Endothelial cell of umbilical vein (primary cell): ENCODE data around the gene PGP. TPM values are rescaled to one million over a fixed set of nuclear protein-coding genes. Genes with fewer than 3 reads are reported as not detected.
A peak's percentile ranks its signal among the peaks of the same experiment; 100 is the strongest.

Source experiments
- BruUV-seq: library from RNA; stranded (reverse); fragments of 400-500 nt; replicated peaks from 2 replicates; lab custom pipeline; 2021; lab: Mats Ljungman, UMichigan
- CTCF ChIA-PET: fragments of 300-600, 350-600 bp; sonication (Branson Sonifier 250); formaldehyde crosslinking; loops from one replicate; lab custom pipeline; 2021; ENCODE audit warnings: antibody characterized with exemption, inconsistent platforms; lab: Charles Lee
- POLR2A ChIA-PET: fragments of 300-600, 350-600 bp; sonication (Branson Sonifier 250); formaldehyde crosslinking; loops from one replicate; lab custom pipeline; 2021; ENCODE audit warnings: antibody characterized with exemption, inconsistent platforms; lab: Charles Lee
- DNase-seq: peaks from one replicate; pipeline ENCODE4 v3.0.0-alpha.2; 2011; ENCODE audit warnings: low read depth, low spot score
- FAIRE-seq: peaks from 2 replicates; lab custom pipeline; 2011; peaks lifted over from hg19 to GRCh38; lab: Jason Lieb, UNC
- H2AFZ ChIP-seq: 2 replicates; pipeline ENCODE4 v1.6.0; 2012; ENCODE audit warnings: low read depth, low read length, control low read depth, inconsistent platforms
- H3K27ac ChIP-seq: 2 replicates; pipeline ENCODE4 v1.5.1; 2011; ENCODE audit warnings: low read depth, mild to moderate bottlenecking, control low read depth, low read length, moderate library complexity; ENCODE audit not compliant: insufficient read depth
- H3K27me3 ChIP-seq, 2 experiments: 2 replicates each; pipeline versions ENCODE4 v1.6.0 to v1.6.1; 2011; ENCODE audit warnings: low read length in 2 of 2, mixed read lengths in 1 of 2; ENCODE audit not compliant: control insufficient read depth in 2 of 2, insufficient read depth in 2 of 2
- H3K36me3 ChIP-seq, 2 experiments: 2 replicates in 1 of 2; 3 replicates in 1 of 2; pipeline ENCODE4 v1.5.1; 2011; ENCODE audit warnings: low read length in 2 of 2, mild to moderate bottlenecking in 1 of 2, moderate library complexity in 1 of 2; ENCODE audit not compliant: control insufficient read depth in 2 of 2, insufficient read depth in 2 of 2; ENCODE audit errors: extremely low read depth in 1 of 2
- H3K4me1 ChIP-seq: 3 replicates; pipeline ENCODE4 v1.5.1; 2011; ENCODE audit warnings: mild to moderate bottlenecking, low read length; ENCODE audit not compliant: control insufficient read depth, insufficient read depth; ENCODE audit errors: extremely low read depth
- H3K4me2 ChIP-seq: 2 replicates; pipeline ENCODE4 v1.6.1; 2011; ENCODE audit warnings: low read length, control low read depth, mixed read lengths; ENCODE audit not compliant: insufficient read depth
- H3K4me3 ChIP-seq, 3 experiments: fragments of 200-600 bp in 1 of 3; sonication (generic), shearing (Covaris generic) in 1 of 3; replicated peaks in 1 of 3; 2 replicates each; pipeline ENCODE4 v1.5.1; 2011 to 2016; ENCODE audit warnings: control low read depth in 3 of 3, low read length in 3 of 3, mild to moderate bottlenecking in 2 of 3, inconsistent platforms in 1 of 3, low read depth in 1 of 3, moderate library complexity in 1 of 3; ENCODE audit not compliant: insufficient read depth in 1 of 3
- H3K79me2 ChIP-seq: 2 replicates; pipeline ENCODE4 v1.6.0; 2012; ENCODE audit warnings: low read length, inconsistent platforms; ENCODE audit not compliant: control insufficient read depth, insufficient read depth
- H3K9ac ChIP-seq: replicated peaks from 2 replicates; pipeline ENCODE3; 2011; ENCODE audit warnings: low read length, control low read depth; ENCODE audit not compliant: insufficient read depth; ENCODE audit errors: extremely low read depth
- H3K9me1 ChIP-seq: replicated peaks from 3 replicates; pipeline ENCODE4 v1.6.0; 2011; ENCODE audit warnings: mild to moderate bottlenecking, low read length; ENCODE audit not compliant: control insufficient read depth, insufficient read depth; ENCODE audit errors: extremely low read depth
- H3K9me3 ChIP-seq: replicated peaks from 2 replicates; pipeline ENCODE4 v1.5.1; 2012; ENCODE audit warnings: low read length, inconsistent platforms; ENCODE audit not compliant: control insufficient read depth, insufficient read depth
- H4K20me1 ChIP-seq: replicated peaks from 2 replicates; pipeline ENCODE3; 2011; ENCODE audit warnings: mild to moderate bottlenecking, low read length; ENCODE audit not compliant: control insufficient read depth, insufficient read depth; ENCODE audit errors: extremely low read depth
- CTCF ChIP-seq, 2 donors: IDR thresholded peaks; 1 replicate in 1 of 2; 2 replicates in 1 of 2; pipeline ENCODE4 v1.5.1; 2011; ENCODE audit warnings: low read length in 2 of 2, mild to moderate bottlenecking in 2 of 2, moderate library complexity in 2 of 2, control low read depth in 1 of 2, inconsistent platforms in 1 of 2, low read depth in 1 of 2; ENCODE audit not compliant: insufficient read depth in 1 of 2; ENCODE audit errors: extremely low read depth in 1 of 2
- EZH2 ChIP-seq: IDR thresholded peaks from 2 replicates; pipeline ENCODE4 v1.6.1; 2012; ENCODE audit warnings: borderline replicate concordance, low read depth, mild to moderate bottlenecking, moderate library complexity, low read length, inconsistent platforms; ENCODE audit not compliant: severe bottlenecking
- FOS ChIP-seq: IDR thresholded peaks from 2 replicates; pipeline ENCODE4 v1.6.1; 2011; ENCODE audit warnings: mild to moderate bottlenecking, low read length, moderate library complexity, borderline replicate concordance; ENCODE audit not compliant: insufficient read depth
- GATA2 ChIP-seq: IDR thresholded peaks from 2 replicates; pipeline ENCODE4 v1.7.0; 2011; ENCODE audit warnings: low read depth, mild to moderate bottlenecking, moderate library complexity, mixed read lengths, low read length; ENCODE audit not compliant: insufficient read length, insufficient read depth
- JUN ChIP-seq: IDR thresholded peaks from 2 replicates; pipeline ENCODE4 v1.6.1; 2011; ENCODE audit warnings: borderline replicate concordance, low read depth; ENCODE audit not compliant: insufficient read length, insufficient read depth
- MYC ChIP-seq: IDR thresholded peaks from one replicate; pipeline ENCODE4 v1.6.1; 2011; ENCODE audit warnings: mild to moderate bottlenecking, low read depth, low read length
- POLR2A ChIP-seq: IDR thresholded peaks from 2 replicates; pipeline ENCODE4 v1.6.1; 2012; ENCODE audit warnings: low read depth, mild to moderate bottlenecking, control low read depth, low read length
- POLR2AphosphoS5 ChIP-seq: IDR thresholded peaks from 2 replicates; pipeline ENCODE4 v1.6.1; 2012; ENCODE audit warnings: low read depth, mild to moderate bottlenecking, control low read depth, low read length, moderate library complexity; ENCODE audit not compliant: insufficient read depth
- dilution Hi-C: fragments of 300-500 bp; cut with MboI; formaldehyde crosslinking; loops from one replicate; pipeline ENCODE4 v1.15.0; 2019; ENCODE audit warnings: low sequenced_read_pairs; ENCODE audit not compliant: extremely low pct_ligation_motif_present
- intact Hi-C: fragments of 100-400 bp; cut with micrococcal nuclease; formaldehyde crosslinking; loops from one replicate; pipeline ENCODE4 v1.10.0; 2022
- polyA plus RNA-seq, 4 experiments: library from polyadenylated mRNA; depleted of rRNA in 3 of 4; stranded (reverse) in 3 of 4; unstranded in 1 of 4; fragments of >200 nt; gene quantifications; 2 replicates each; pipeline versions ENCODE4 v1.2.1 to v1.2.3, GENCODE V29; 2011 to 2012; ENCODE audit warnings: missing spikeins in 1 of 4
- total RNA-seq: library from RNA; stranded (reverse); gene quantifications from 2 replicates; pipeline ENCODE4 v1.2.3, GENCODE V29; 2021
- TF ChIP-seq, protein P1 (sequence below): IDR thresholded peaks from 2 replicates; pipeline ENCODE4 v1.6.1; 2011; ENCODE audit not compliant: insufficient read depth, insufficient read length

PGP gene
- total and polyA plus RNA-seq, 2 donors (not counting 3 experiments of a cell fraction or from before 2014, with no cell fraction given): 28.5 to 29.6 TPM

DNA sequence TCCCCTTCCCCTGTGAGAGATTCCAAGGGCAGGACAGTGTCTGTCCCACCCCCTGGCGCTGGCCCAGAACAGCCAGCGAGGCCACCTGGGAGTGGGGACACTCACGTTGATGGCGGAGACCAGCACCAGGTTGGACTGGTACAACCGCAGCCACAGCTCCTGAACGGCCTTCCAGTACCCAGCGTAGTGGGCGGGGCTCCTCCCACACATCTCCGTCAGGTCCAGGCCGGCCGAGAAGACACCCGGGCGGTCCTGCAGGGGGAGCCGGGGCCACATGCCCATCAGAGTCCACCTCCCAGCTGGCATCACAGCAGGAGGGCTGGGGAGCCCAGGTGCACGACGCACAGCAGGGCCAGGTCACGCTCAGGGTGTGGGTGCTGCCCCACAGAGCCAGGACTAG lies 29.7 kb upstream of the PGP start:
- POLR2A ChIA-PET: no interaction called here
- dilution Hi-C loops: no loop called here
- Histone ChIP-seq H3K36me3 (peaks cover 12 to 33% of the 10 kb centered on the region in 2 experiments), H3K27ac (no peak overlapping the region), H3K79me2 (peaks cover 2% of the 10 kb centered on the region), H4K20me1 (no peaks in the 10 kb centered on the region), H3K9me1 (no peaks in the 10 kb centered on the region), H3K9ac (no peak overlapping the region), H3K4me1 (no peaks in the 10 kb centered on the region), H3K4me2 (no peak overlapping the region), H3K27me3 (no peaks in the 10 kb centered on the region), H2AFZ (no peak overlapping the region), H3K9me3 (no peaks in the 10 kb centered on the region), H3K4me3 (no peak overlapping the region)
- DNase-seq: no peak
- no TSS peak for BruUV-seq
- FAIRE-seq: no peak
- CTCF ChIA-PET: no interaction called here
- TF ChIP-seq EZH2 (no peak), CTCF (IDR thresholded peaks at IDR 0.05; ENCODE audit: extremely low read depth in 1 of 2, insufficient read depth in 1 of 2, low read depth in 1 of 2, low read length in 2 of 2) (peak in 1 of 2 donors; percentile 3), FOS (no peak)
- TF ChIP-seq, protein P1, sequence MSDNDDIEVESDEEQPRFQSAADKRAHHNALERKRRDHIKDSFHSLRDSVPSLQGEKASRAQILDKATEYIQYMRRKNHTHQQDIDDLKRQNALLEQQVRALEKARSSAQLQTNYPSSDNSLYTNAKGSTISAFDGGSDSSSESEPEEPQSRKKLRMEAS: no peak
- intact Hi-C loops: no loop called here

GRCh38 chr16:2243781-2244180 lies 29.1 kb upstream of the PGP start:
- CTCF ChIA-PET: no interaction called here
- no peak for FAIRE-seq
- no peak for DNase-seq
- H3K4me2 ChIP-seq: no peak overlapping the region
- H3K9me3 ChIP-seq: no peaks in the 10 kb centered on the region
- no peak overlapping the region for H2AFZ ChIP-seq
- TF ChIP-seq POLR2A (no peak), POLR2AphosphoS5 (no peak), EZH2 (no peak), MYC (no peak), FOS (no peak), JUN (no peak), GATA2 (no peak), CTCF (IDR thresholded peaks at IDR 0.05; ENCODE audit: extremely low read depth in 1 of 2, insufficient read depth in 1 of 2, low read depth in 1 of 2, low read length in 2 of 2) (no peak)
- TF ChIP-seq, protein P1: no peak
- dilution Hi-C loops (no loop called here), intact Hi-C loops (no loop called here)
- no peaks in the 10 kb centered on the region for H3K79me2 ChIP-seq
- H3K36me3 ChIP-seq: peaks cover 12 to 33% of the 10 kb centered on the region in 2 experiments
- no peaks in the 10 kb centered on the region for H3K4me1 ChIP-seq
- no peak overlapping the region for H3K9ac ChIP-seq
- H3K27ac ChIP-seq: no peak overlapping the region
- no peaks in the 10 kb centered on the region for H3K9me1 ChIP-seq
- H3K27me3 ChIP-seq: no peaks in the 10 kb centered on the region
- no peak overlapping the region for H3K4me3 ChIP-seq
- POLR2A ChIA-PET: no interaction called here
- no peaks in the 10 kb centered on the region for H4K20me1 ChIP-seq
- BruUV-seq: no TSS peak
